T-cell (primary cell): Measurements from ENCODE around the gene NAA20. TPM values are rescaled to one million over a fixed set of nuclear protein-coding genes. Genes with fewer than 3 reads are reported as not detected.

Experiments
- ATAC-seq, 4 experiments: fragments of 200-7000 bp in 3 of 4; fragments of 150-1000 bp in 1 of 4; cut with Tn5 transposase; replicated peaks in 1 of 4; 1 replicate in 3 of 4; 2 replicates in 1 of 4; pipeline ENCODE4 v1.10.0; 2021; ENCODE audit warnings: moderate library complexity in 3 of 4, mild to moderate bottlenecking in 2 of 4, moderate number of reproducible peaks in 1 of 4
- CTCF ChIA-PET, 2 donors: fragments of 300-600 bp; sonication (Branson Sonifier 250); formaldehyde crosslinking; loops; one replicate each; lab custom pipeline; 2022; ENCODE audit warnings: antibody characterized with exemption in 2 of 2; lab: Charles Lee
- POLR2A ChIA-PET, 2 donors: fragments of 300-600 bp; sonication (Branson Sonifier 250); formaldehyde crosslinking; loops; one replicate each; lab custom pipeline; 2022; ENCODE audit warnings: antibody characterized with exemption in 2 of 2; lab: Charles Lee
- DNase-seq, 35 experiments: peaks; one replicate each; pipeline versions ENCODE4 v3.0.0 to v3.0.0-alpha.2; 2013 to 2023
- H3K27ac ChIP-seq: one replicate; pipeline ENCODE4 v1.5.1; 2013; ENCODE audit warnings: low read length
- H3K27me3 ChIP-seq, 2 experiments: replicated peaks in 1 of 2; 1 replicate in 1 of 2; 2 replicates in 1 of 2; pipeline versions ENCODE4 v1.6.1 to v1.7.0; 2013; ENCODE audit warnings: low read length in 1 of 2, mixed read lengths in 1 of 2; ENCODE audit not compliant: control insufficient read depth in 2 of 2, insufficient read depth in 2 of 2; ENCODE audit errors: extremely low read depth in 1 of 2
- H3K36me3 ChIP-seq, 2 donors: 1 replicate in 1 of 2; 2 replicates in 1 of 2; pipeline versions ENCODE4 v1.6.1 to v1.7.0; 2013; ENCODE audit warnings: low read length in 1 of 2; ENCODE audit not compliant: control insufficient read depth in 2 of 2, insufficient read depth in 1 of 2; ENCODE audit errors: extremely low read depth in 1 of 2
- H3K4me1 ChIP-seq, 2 experiments: 1 replicate in 1 of 2; 2 replicates in 1 of 2; pipeline versions ENCODE4 v1.6.1 to v1.7.0; 2013; ENCODE audit warnings: low read length in 2 of 2, mixed read lengths in 1 of 2; ENCODE audit not compliant: insufficient read depth in 2 of 2, control insufficient read depth in 1 of 2; ENCODE audit errors: extremely low read depth in 1 of 2
- H3K4me3 ChIP-seq, 2 donors: 1 replicate in 1 of 2; 2 replicates in 1 of 2; pipeline versions ENCODE4 v1.5.1 to v1.7.0; 2013; ENCODE audit warnings: mild to moderate bottlenecking in 2 of 2, low read length in 1 of 2, moderate library complexity in 1 of 2; ENCODE audit not compliant: control insufficient read depth in 1 of 2; ENCODE audit errors: extremely low read depth in 1 of 2
- H3K9me3 ChIP-seq: 2 replicates; pipeline ENCODE4 v1.7.0; 2013
- H3K27ac Mint-ChIP-seq, 2 donors: one replicate each; pipeline ENCODE4 v1.8.0; 2020 to 2021; ENCODE audit warnings: mild to moderate bottlenecking in 2 of 2, mixed read lengths in 2 of 2
- H3K27me3 Mint-ChIP-seq, 2 donors: one replicate each; pipeline ENCODE4 v1.8.0; 2021 to 2022; ENCODE audit warnings: mixed read lengths in 2 of 2
- H3K36me3 Mint-ChIP-seq: one replicate; pipeline ENCODE4 v1.8.0; 2021; ENCODE audit warnings: mixed read lengths
- H3K4me1 Mint-ChIP-seq, 3 donors: one replicate each; pipeline ENCODE4 v1.8.0; 2020 to 2022; ENCODE audit warnings: mixed read lengths in 3 of 3, mild to moderate bottlenecking in 1 of 3
- H3K4me3 Mint-ChIP-seq, 3 donors: one replicate each; pipeline ENCODE4 v1.8.0; 2020 to 2022; ENCODE audit warnings: mild to moderate bottlenecking in 3 of 3, mixed read lengths in 3 of 3, moderate library complexity in 3 of 3
- H3K9me3 Mint-ChIP-seq, 3 donors: one replicate each; pipeline ENCODE4 v1.8.0; 2020 to 2022; ENCODE audit warnings: mixed read lengths in 3 of 3
- WGBS: methylation state at CpG from one replicate; pipeline ENCODE4 v1.1.5; 2013; ENCODE audit warnings: missing lambda C conversion rate; ENCODE audit not compliant: insufficient coverage; 5-methylcytosine and 5-hydroxymethylcytosine counted together
- total RNA-seq, 35 experiments: library from RNA in 6 of 35; stranded (reverse) in 6 of 35; fragments of 120-200 nt in 1 of 35; gene quantifications; one replicate each; pipeline versions ENCODE4 v1.2.1 to v1.2.4 and lab custom pipeline; 2013 to 2026

Gene NAA20
- total RNA-seq, 5 donors from 2014 or later (not counting 1 experiment from before 2014, with no cell fraction given) = 21.7 to 35.6 (median 35.0) TPM

DNA sequence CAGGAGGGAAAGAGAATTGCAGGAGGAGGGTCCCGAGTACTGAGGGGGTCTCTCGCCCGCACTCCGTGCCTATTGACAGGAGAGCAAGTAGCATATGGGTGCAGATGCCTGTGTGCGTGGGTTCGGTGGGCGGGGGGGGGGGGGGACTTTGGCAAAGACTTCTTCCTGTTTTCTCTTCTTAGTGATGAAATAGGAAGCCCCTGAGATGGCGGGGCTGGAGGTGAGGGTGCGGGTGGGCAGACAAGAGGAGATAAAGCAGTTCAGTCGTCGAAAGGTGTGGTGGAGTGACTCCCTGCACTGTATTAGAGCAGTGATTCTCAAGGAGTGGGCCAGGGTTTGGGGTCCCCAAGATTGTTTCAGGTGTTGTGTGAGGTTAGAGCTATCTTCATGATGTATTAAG, 3.7 kb downstream of the NAA20 start:
- Histone ChIP-seq H3K9me3 (no peaks in the 10 kb centered on the region), H3K4me1 (peaks cover 4 to 37% of the 10 kb centered on the region in 2 experiments), H3K27me3 (no peaks in the 10 kb centered on the region), H3K36me3 (peaks cover 0 to 6% of the 10 kb centered on the region in 2 donors), H3K4me3 (no peak overlapping the region), H3K27ac (no peak overlapping the region)
- ChIA-PET CTCF (interaction anchor here in 1 of 2 donors (0.6 kb wide), 1 partner anchor 32 kb away, joined by 5 read pairs; no protein-coding TSS in a partner anchor), POLR2A (interaction anchor here in 1 of 2 donors (1.0 kb wide), 1 partner anchor 31 kb away, joined by 9 read pairs; the partner anchor contains the start of gene CRNKL1)
- H3K27me3 Mint-ChIP-seq = no peaks in the 10 kb centered on the region
- peak overlapping the region; percentile 46 to 93 for H3K27ac Mint-ChIP-seq
- peaks cover 49 to 76% (median 61%) of the 10 kb centered on the region in 3 donors for H3K4me1 Mint-ChIP-seq
- peak overlapping the region in 2 of 3 donors; percentile 69 to 86 for H3K4me3 Mint-ChIP-seq
- no peak for ATAC-seq
- H3K9me3 Mint-ChIP-seq = no peaks in the 10 kb centered on the region
- 82% methylated on average over 6 of the region's 11 CpGs for WGBS
- DNase-seq = peak in 2 of 35 experiments; percentile 6 to 9
- H3K36me3 Mint-ChIP-seq = peaks cover 9% of the 10 kb centered on the region

DNA sequence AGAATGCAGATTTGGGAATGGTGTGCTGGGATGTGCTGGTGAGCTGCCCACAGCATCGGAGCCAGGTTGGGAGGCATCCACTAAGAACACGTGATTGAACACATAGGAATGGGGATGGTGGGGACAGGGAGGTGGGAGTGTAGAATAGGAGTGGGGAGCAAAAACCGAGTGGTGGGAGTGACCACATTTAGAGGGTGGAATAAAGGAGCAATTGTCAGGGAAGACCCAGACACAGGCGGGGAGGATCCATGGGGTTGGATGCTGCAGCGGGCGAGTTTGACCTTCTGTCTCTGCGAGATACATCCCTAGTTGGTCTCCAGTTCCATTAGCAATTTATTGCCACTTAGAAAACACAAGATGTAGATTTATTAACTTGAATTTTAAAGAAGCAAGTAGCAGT, 4.7 kb downstream of the NAA20 start:
- peak overlapping the region in 2 of 3 donors; percentile 32 to 86 for H3K4me3 Mint-ChIP-seq
- POLR2A ChIA-PET = no interaction called here

DNA sequence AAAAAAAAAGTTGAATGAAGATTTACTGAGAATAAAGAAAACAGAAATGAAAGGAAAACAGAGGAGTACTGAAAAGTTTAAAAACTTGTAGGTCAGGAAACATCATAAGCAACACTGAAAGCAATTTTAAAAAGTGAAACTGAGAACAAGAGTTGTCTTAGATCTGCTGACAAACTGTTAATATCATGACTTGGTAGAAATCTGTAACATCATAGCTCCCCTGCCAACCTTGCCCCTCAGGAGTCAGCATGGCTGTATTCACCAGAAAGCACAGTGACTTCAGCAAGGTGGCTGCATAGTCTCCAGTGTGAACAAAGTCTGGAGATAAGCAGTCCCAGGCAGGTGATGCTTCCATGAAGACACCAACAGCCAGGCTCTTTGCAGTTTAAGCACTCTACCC, 5.3 kb downstream of the NAA20 start:
- peaks cover 0 to 10% of the 10 kb centered on the region in 2 donors for H3K36me3 ChIP-seq
- ATAC-seq (no peak), DNase-seq (no peak)
- H3K4me3 ChIP-seq = no peak overlapping the region
- H3K27me3 ChIP-seq = no peaks in the 10 kb centered on the region
- H3K27me3 Mint-ChIP-seq = no peaks in the 10 kb centered on the region
- H3K27ac Mint-ChIP-seq = peak overlapping the region in 1 of 2 donors; percentile 85
- no peaks in the 10 kb centered on the region for H3K9me3 ChIP-seq
- ChIA-PET POLR2A (interaction anchor here in 1 of 2 donors (0.7 kb wide), 1 partner anchor 15 kb away, joined by 5 read pairs; no protein-coding TSS in a partner anchor), CTCF (no interaction called here)
- no peak overlapping the region for H3K4me3 Mint-ChIP-seq
- peaks cover 16% of the 10 kb centered on the region for H3K36me3 Mint-ChIP-seq
- no peak overlapping the region for H3K27ac ChIP-seq
- peaks cover 4 to 33% of the 10 kb centered on the region in 2 experiments for H3K4me1 ChIP-seq
- H3K4me1 Mint-ChIP-seq = peaks cover 43 to 69% (median 53%) of the 10 kb centered on the region in 3 donors
- H3K9me3 Mint-ChIP-seq = no peaks in the 10 kb centered on the region

More for the DNA sequence above, 4.7 kb downstream of the NAA20 start:
- ATAC-seq (no peak), DNase-seq (no peak)
- H3K9me3 ChIP-seq = no peaks in the 10 kb centered on the region
- Mint-ChIP-seq H3K36me3 (peaks cover 13% of the 10 kb centered on the region), H3K27ac (peak overlapping the region; percentile 23 to 93), H3K9me3 (no peaks in the 10 kb centered on the region), H3K4me1 (peaks cover 47 to 72% (median 57%) of the 10 kb centered on the region in 3 donors), H3K27me3 (no peaks in the 10 kb centered on the region)
- CTCF ChIA-PET = no interaction called here
- H3K4me1 ChIP-seq = peaks cover 4 to 33% of the 10 kb centered on the region in 2 experiments
- H3K27me3 ChIP-seq = no peaks in the 10 kb centered on the region
- 89% methylated on average over 3 of the region's 7 CpGs for WGBS
- H3K4me3 ChIP-seq = no peak overlapping the region
- H3K27ac ChIP-seq = no peak overlapping the region
- H3K36me3 ChIP-seq = peaks cover 0 to 6% of the 10 kb centered on the region in 2 donors

DNA sequence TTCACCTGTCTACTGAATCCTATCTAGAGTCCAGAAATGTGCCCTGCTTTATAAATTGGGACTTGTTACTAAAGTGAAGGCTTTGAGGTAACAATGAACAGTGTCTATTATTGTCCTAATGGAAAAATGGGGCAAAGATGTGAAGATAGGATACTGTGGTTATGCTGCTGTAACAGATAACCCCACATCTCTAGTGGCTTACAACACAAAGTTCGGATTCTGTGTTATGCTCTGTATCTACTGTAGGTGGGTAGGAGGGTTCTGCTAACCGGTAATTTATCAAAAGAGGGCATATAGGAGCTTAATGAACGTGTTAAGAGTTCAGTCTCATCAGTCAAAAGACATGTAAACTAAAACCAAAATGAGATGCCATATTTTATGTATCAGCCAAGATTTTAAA, 6.2 kb downstream of the NAA20 start:
- Histone ChIP-seq H3K36me3 (peaks cover 0 to 16% of the 10 kb centered on the region in 2 donors), H3K9me3 (no peaks in the 10 kb centered on the region), H3K4me1 (peaks cover 2 to 24% of the 10 kb centered on the region in 2 experiments), H3K27me3 (no peaks in the 10 kb centered on the region), H3K27ac (no peak overlapping the region), H3K4me3 (no peak overlapping the region)
- ChIA-PET CTCF (interaction anchor here in 1 of 2 donors (0.5 kb wide), 1 partner anchor 1907 kb away, joined by 4 read pairs; no protein-coding TSS in a partner anchor), POLR2A (no interaction called here)
- no peaks in the 10 kb centered on the region for H3K9me3 Mint-ChIP-seq
- H3K4me1 Mint-ChIP-seq = peaks cover 35 to 61% (median 45%) of the 10 kb centered on the region in 3 donors
- H3K4me3 Mint-ChIP-seq = no peak overlapping the region
- ATAC-seq (no peak), DNase-seq (no peak)
- H3K27me3 Mint-ChIP-seq = no peaks in the 10 kb centered on the region
- H3K36me3 Mint-ChIP-seq = peaks cover 20% of the 10 kb centered on the region
- peak overlapping the region in 1 of 2 donors; percentile 85 for H3K27ac Mint-ChIP-seq
- no CpG with 5 or more reads among the region's 3 CpGs for WGBS

DNA sequence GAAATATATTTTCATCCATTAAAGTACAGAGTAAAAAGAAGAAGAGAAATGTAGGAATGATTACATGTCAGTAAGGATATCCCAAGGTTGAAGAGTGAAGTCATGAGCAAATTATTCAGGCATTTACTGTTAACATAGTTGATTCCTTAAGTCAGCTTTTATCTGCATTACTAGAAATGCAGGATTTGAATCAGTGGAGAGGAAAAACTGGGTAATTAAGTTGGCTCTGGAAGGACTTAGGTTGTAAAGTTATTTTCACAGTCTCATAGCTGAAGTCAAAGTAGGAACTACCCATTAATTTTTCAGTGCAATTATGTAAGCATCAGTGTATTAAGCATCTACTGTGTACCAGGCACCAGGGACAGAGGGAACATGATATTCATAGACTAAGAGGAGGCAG, 7.8 kb downstream of the NAA20 start:
- peak overlapping the region in 1 of 2 donors; percentile 16 for H3K27ac Mint-ChIP-seq
- Histone ChIP-seq H3K4me1 (peaks cover 0 to 11% of the 10 kb centered on the region in 2 experiments), H3K36me3 (peaks cover 0 to 16% of the 10 kb centered on the region in 2 donors), H3K9me3 (no peaks in the 10 kb centered on the region), H3K4me3 (no peak overlapping the region), H3K27me3 (no peaks in the 10 kb centered on the region), H3K27ac (no peak overlapping the region)
- H3K4me1 Mint-ChIP-seq = peaks cover 22 to 46% (median 29%) of the 10 kb centered on the region in 3 donors
- no peak for DNase-seq
- no peak overlapping the region for H3K4me3 Mint-ChIP-seq
- no peak for ATAC-seq
- no peaks in the 10 kb centered on the region for H3K27me3 Mint-ChIP-seq
- POLR2A ChIA-PET = no interaction called here
- CTCF ChIA-PET = no interaction called here
- no peaks in the 10 kb centered on the region for H3K9me3 Mint-ChIP-seq
- H3K36me3 Mint-ChIP-seq = peaks cover 21% of the 10 kb centered on the region

DNA sequence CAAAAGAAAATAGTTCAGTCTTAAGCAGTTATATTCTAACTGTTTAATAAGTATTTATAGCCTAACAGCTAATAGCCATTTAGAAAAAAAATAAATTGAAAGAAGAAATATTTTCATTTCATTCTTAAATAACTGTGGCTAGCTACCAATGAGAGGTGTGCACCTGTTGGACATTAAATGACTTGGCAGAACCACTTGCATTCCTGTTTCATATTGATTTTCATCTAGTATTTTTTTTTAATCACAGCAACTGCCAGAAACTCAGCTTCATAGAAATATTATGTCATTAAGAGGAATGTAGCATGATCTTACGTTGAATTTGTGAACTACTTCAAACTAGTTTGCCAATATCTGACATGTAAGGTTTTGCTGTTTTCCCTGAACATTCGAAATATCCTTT, 10.1 kb downstream of the NAA20 start:
- no peak overlapping the region for H3K27ac Mint-ChIP-seq
- no peaks in the 10 kb centered on the region for H3K27me3 ChIP-seq
- no peaks in the 10 kb centered on the region for H3K27me3 Mint-ChIP-seq
- no peaks in the 10 kb centered on the region for H3K9me3 ChIP-seq
- WGBS = no CpG with 5 or more reads among the region's 2 CpGs
- peaks cover 33% of the 10 kb centered on the region for H3K36me3 Mint-ChIP-seq
- no peaks in the 10 kb centered on the region for H3K4me1 ChIP-seq
- no peak for ATAC-seq
- DNase-seq = no peak
- no peak overlapping the region for H3K27ac ChIP-seq
- H3K9me3 Mint-ChIP-seq = no peaks in the 10 kb centered on the region
- ChIA-PET CTCF (interaction anchor here (0.6 to 1.2 kb wide), 3 partner anchors 14 to 41 kb away, joined by 3 to 4 read pairs (median 3); no protein-coding TSS in a partner anchor), POLR2A (interaction anchor here in 1 of 2 donors (1.2 kb wide), 1 partner anchor 24 kb away, joined by 3 read pairs; no protein-coding TSS in a partner anchor)
- no peak overlapping the region for H3K4me3 Mint-ChIP-seq
- H3K36me3 ChIP-seq = peaks cover 0 to 28% of the 10 kb centered on the region in 2 donors
- no peak overlapping the region for H3K4me3 ChIP-seq
- H3K4me1 Mint-ChIP-seq = peaks cover 0 to 22% (median 9%) of the 10 kb centered on the region in 3 donors
